GM11168 (cell line): ENCODE data around the gene SLC2A13.

ENCODE experiments used
- in situ Hi-C: fragments of 300-500 bp; cut with MboI; formaldehyde crosslinking; loops from one replicate; pipeline ENCODE4 v1.12.0; 2022; ENCODE audit warnings: low sequenced_read_pairs; ENCODE audit not compliant: unreplicated experiment

Gene SLC2A13

DNA sequence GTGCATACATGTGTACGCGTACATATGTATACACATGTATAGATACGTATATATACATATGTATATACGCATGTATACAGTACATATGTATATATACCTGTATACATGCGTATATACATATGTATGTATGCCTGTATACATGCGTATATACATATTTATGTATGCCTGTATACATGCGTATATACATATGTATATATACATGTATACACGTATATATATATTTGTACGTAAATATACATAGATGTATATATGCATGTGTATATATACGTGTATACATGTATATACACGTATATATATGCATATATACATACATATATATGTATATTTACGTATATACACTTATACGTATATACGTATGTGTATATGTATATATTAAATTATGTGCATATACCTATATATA is 392.3 kb downstream of the SLC2A13 start:
- in situ Hi-C loops = no loop called here

DNA sequence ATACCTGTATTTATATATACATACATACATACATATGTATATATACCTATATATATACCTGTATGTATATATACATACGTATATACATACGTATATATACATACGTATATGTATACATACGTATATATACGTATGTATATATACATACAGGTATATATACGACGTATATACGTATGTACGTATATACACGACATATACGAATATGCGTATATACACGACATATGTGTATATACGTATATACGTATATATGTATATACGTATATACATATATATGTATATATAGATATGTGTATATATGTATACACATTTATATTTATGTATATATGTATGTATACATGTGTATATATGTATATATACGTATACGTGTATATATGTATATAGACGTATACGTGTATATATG is 393.5 kb downstream of the SLC2A13 start:
- in situ Hi-C loops = no loop called here
